Anterior cingulate cortex (tissue), 58 donors: ENCODE data around the gene BAAT.

Experiments
- DNase-seq, 58 donors: peaks; one replicate each; lab custom pipeline; 2025; lab: John Stamatoyannopoulos, UW

The BAAT gene

GRCh38 chr9:101398930-101399642 lies 14.3 kb upstream of the BAAT start:
- peak in 3 of 58 donors; percentile 6 to 71 (median 64) for DNase-seq

GRCh38 chr9:101398068-101398929 lies 13.5 kb upstream of the BAAT start, which contains the start of the genes MRPL50 and ZNF189:
Gene MRPL50 (minus strand): TSS chr9:101398618. CDS start chr9:101398592, 26 bp downstream.
Gene ZNF189 (plus strand): TSS chr9:101398851. CDS start chr9:101399157, 306 bp downstream.
- peak; percentile 88 to 100 (median 98) for DNase-seq

- peak in 1 of 58 donors; percentile 39 for DNase-seq
These were observed 12.9 kb upstream of the BAAT start for GRCh38 chr9:101397746-101398067.

- DNase-seq = no peak
These were observed 9.9 kb upstream of the BAAT start for GRCh38 chr9:101394687-101395086.

- DNase-seq = no peak
These were observed 8.3 kb upstream of the BAAT start for GRCh38 chr9:101393135-101393534.

- DNase-seq = no peak
These were observed 3.7 kb upstream of the BAAT start for GRCh38 chr9:101388507-101388993.

- peak in 2 of 58 donors; percentile 4 to 42 for DNase-seq
These were observed 3.2 kb upstream of the BAAT start for GRCh38 chr9:101387871-101388506.

- no peak for DNase-seq
These were observed 1.4 kb downstream of the BAAT start for GRCh38 chr9:101383361-101383760.

- DNase-seq = no peak
These were observed 2.9 kb downstream of the BAAT start for GRCh38 chr9:101381833-101382342.

- DNase-seq = no peak
These were observed 3.7 kb downstream of the BAAT start for GRCh38 chr9:101381118-101381517.

- no peak for DNase-seq
These were observed 4.5 kb downstream of the BAAT start for GRCh38 chr9:101380295-101380694.

- peak in 38 of 58 donors; percentile 4 to 68 (median 40) for DNase-seq
These were observed 8.5 kb downstream of the BAAT start for GRCh38 chr9:101376111-101376848.

- peak in 11 of 58 donors; percentile 1 to 24 (median 9) for DNase-seq
These were observed 9.3 kb downstream of the BAAT start for GRCh38 chr9:101375546-101375945.

- DNase-seq = no peak
These were observed 12.3 kb downstream of the BAAT start for GRCh38 chr9:101372327-101373118.

- DNase-seq = no peak
These were observed 13.0 kb downstream of the BAAT start for GRCh38 chr9:101371813-101372212.

- no peak for DNase-seq
These were observed 14.8 kb downstream of the BAAT start for GRCh38 chr9:101369884-101370531.

- no peak for DNase-seq
These were observed 15.5 kb downstream of the BAAT start for GRCh38 chr9:101369286-101369685.

- DNase-seq = no peak
These were observed 17.5 kb downstream of the BAAT start for GRCh38 chr9:101367323-101367722.
